H9 (cell line): ENCODE measurements around the gene MEF2A. TPM values are rescaled to one million over a fixed set of nuclear protein-coding genes. Genes with fewer than 3 reads are reported as not detected.

ENCODE experiments used
- DNase-seq: peaks from one replicate; pipeline ENCODE4 v3.0.0-alpha.2; 2017
- H2AFZ ChIP-seq: one replicate; pipeline ENCODE4 v1.6.1; 2013; ENCODE audit warnings: mild to moderate bottlenecking, low read length, control low read depth, moderate library complexity
- H2AK5ac ChIP-seq: 2 replicates; pipeline ENCODE4 v1.6.1; 2013; ENCODE audit warnings: low read length, control low read depth, mixed read lengths; ENCODE audit not compliant: insufficient read length
- H2BK120ac ChIP-seq: one replicate; pipeline ENCODE4 v1.6.1; 2013; ENCODE audit warnings: low read depth, mild to moderate bottlenecking, low read length, control low read depth, inconsistent platforms; ENCODE audit not compliant: poor library complexity, severe bottlenecking
- H2BK12ac ChIP-seq: 2 replicates; pipeline ENCODE4 v1.6.1; 2013; ENCODE audit warnings: low read length, control low read depth, mixed read lengths, low read depth; ENCODE audit not compliant: insufficient read length
- H2BK15ac ChIP-seq: 2 replicates; pipeline ENCODE4 v1.6.1; 2013; ENCODE audit warnings: low read depth, low read length, control low read depth
- H2BK20ac ChIP-seq: one replicate; pipeline ENCODE4 v1.6.1; 2013; ENCODE audit warnings: low read depth, mild to moderate bottlenecking, low read length, control low read depth, inconsistent platforms; ENCODE audit not compliant: poor library complexity, severe bottlenecking
- H2BK5ac ChIP-seq: 2 replicates; pipeline ENCODE4 v1.6.1; 2013; ENCODE audit warnings: low read length, control low read depth, mixed read lengths; ENCODE audit not compliant: insufficient read length
- H3K14ac ChIP-seq: 2 replicates; pipeline ENCODE4 v1.6.1; 2013; ENCODE audit warnings: low read length, control low read depth; ENCODE audit not compliant: insufficient read depth
- H3K18ac ChIP-seq: 2 replicates; pipeline ENCODE4 v1.6.1; 2013; ENCODE audit warnings: low read depth, mild to moderate bottlenecking, mixed read lengths, low read length, control low read depth; ENCODE audit not compliant: insufficient read length
- H3K23ac ChIP-seq: 2 replicates; pipeline ENCODE4 v1.6.1; 2013; ENCODE audit warnings: low read length, control low read depth, mixed read lengths, low read depth; ENCODE audit not compliant: insufficient read length
- H3K23me2 ChIP-seq: 2 replicates; pipeline ENCODE4 v1.6.1; 2013; ENCODE audit warnings: low read depth, mild to moderate bottlenecking, mixed read lengths, low read length, control low read depth; ENCODE audit not compliant: insufficient read length, poor library complexity, severe bottlenecking
- H3K27ac ChIP-seq: 2 replicates; pipeline ENCODE4 v1.5.1; 2013; ENCODE audit warnings: low read length, control low read depth, mixed read lengths, low read depth; ENCODE audit not compliant: insufficient read length
- H3K27me3 ChIP-seq: 2 replicates; pipeline ENCODE4 v1.6.1; 2013; ENCODE audit warnings: low read length, control low read depth, inconsistent platforms; ENCODE audit not compliant: insufficient read depth
- H3K4ac ChIP-seq: 2 replicates; pipeline ENCODE4 v1.6.1; 2013; ENCODE audit warnings: low read depth, mild to moderate bottlenecking, control low read depth, inconsistent platforms, low read length, moderate library complexity
- H3K4me1 ChIP-seq: 2 replicates; pipeline ENCODE4 v1.6.1; 2013; ENCODE audit warnings: low read length, control low read depth, inconsistent platforms; ENCODE audit not compliant: insufficient read depth
- H3K4me2 ChIP-seq: 2 replicates; pipeline ENCODE4 v1.6.1; 2013; ENCODE audit warnings: low read length, control low read depth, mixed read lengths; ENCODE audit not compliant: insufficient read length, insufficient read depth
- H3K56ac ChIP-seq: 2 replicates; pipeline ENCODE4 v1.6.1; 2013; ENCODE audit warnings: low read depth, mild to moderate bottlenecking, mixed read lengths, low read length, control low read depth; ENCODE audit not compliant: insufficient read length
- H3K79me1 ChIP-seq: 2 replicates; pipeline ENCODE4 v1.6.1; 2013; ENCODE audit warnings: low read depth, mild to moderate bottlenecking, moderate library complexity, low read length, control low read depth, inconsistent platforms; ENCODE audit not compliant: insufficient read depth, poor library complexity, severe bottlenecking
- H3K79me2 ChIP-seq: 2 replicates; pipeline ENCODE4 v1.6.1; 2013; ENCODE audit warnings: low read length, control low read depth, inconsistent platforms; ENCODE audit not compliant: insufficient read depth
- H3K9ac ChIP-seq: 2 replicates; pipeline ENCODE4 v1.6.1; 2013; ENCODE audit warnings: low read length, control low read depth, mixed read lengths; ENCODE audit not compliant: insufficient read length; ENCODE audit errors: extremely low read depth
- H3K9me3 ChIP-seq: one replicate; pipeline ENCODE4 v1.6.1; 2013; ENCODE audit warnings: low read depth, low read length, inconsistent platforms; ENCODE audit not compliant: control insufficient read depth
- H3T11ph ChIP-seq: one replicate; pipeline ENCODE4 v1.6.1; 2013; ENCODE audit warnings: mild to moderate bottlenecking, low read length, control low read depth, inconsistent platforms
- H4K20me1 ChIP-seq: one replicate; pipeline ENCODE4 v1.6.1; 2013; ENCODE audit not compliant: control insufficient read depth, insufficient read length, insufficient read depth
- H4K5ac ChIP-seq: 2 replicates; pipeline ENCODE4 v1.6.1; 2013; ENCODE audit warnings: low read depth, mild to moderate bottlenecking, mixed read lengths, low read length, control low read depth; ENCODE audit not compliant: insufficient read length
- H4K8ac ChIP-seq: replicated peaks from 2 replicates; pipeline ENCODE4 v1.6.1; 2013; ENCODE audit warnings: low read length, control low read depth, mixed read lengths, low read depth; ENCODE audit not compliant: insufficient read length
- H4K91ac ChIP-seq: 2 replicates; pipeline ENCODE4 v1.6.1; 2013; ENCODE audit warnings: low read depth, mild to moderate bottlenecking, moderate library complexity, mixed read lengths, low read length, control low read depth; ENCODE audit not compliant: insufficient read length
- H3K27ac Mint-ChIP-seq, 3 experiments: 2 replicates in 2 of 3; 3 replicates in 1 of 3; pipeline ENCODE4 v1.8.0; 2020 to 2021; ENCODE audit warnings: mixed read lengths in 3 of 3, mild to moderate bottlenecking in 1 of 3, moderate library complexity in 1 of 3
- H3K27me3 Mint-ChIP-seq: 2 replicates; pipeline ENCODE4 v1.8.0; 2021; ENCODE audit warnings: low read depth, mild to moderate bottlenecking, moderate library complexity, mixed read lengths
- H3K36me3 Mint-ChIP-seq, 3 experiments: 2 replicates in 2 of 3; 3 replicates in 1 of 3; pipeline ENCODE4 v1.8.0; 2020 to 2021; ENCODE audit warnings: low read depth in 3 of 3, mixed read lengths in 3 of 3; ENCODE audit not compliant: insufficient read depth in 1 of 3
- H3K4me1 Mint-ChIP-seq, 2 experiments: 2 replicates each; pipeline ENCODE4 v1.8.0; 2020; ENCODE audit warnings: mixed read lengths in 2 of 2
- H3K4me3 Mint-ChIP-seq, 2 experiments: 2 replicates in 1 of 2; 3 replicates in 1 of 2; pipeline ENCODE4 v1.8.0; 2020 to 2021; ENCODE audit warnings: mild to moderate bottlenecking in 2 of 2, mixed read lengths in 2 of 2, moderate library complexity in 1 of 2
- H3K9me3 Mint-ChIP-seq, 2 experiments: 2 replicates in 1 of 2; 3 replicates in 1 of 2; pipeline ENCODE4 v1.8.0; 2020; ENCODE audit warnings: mild to moderate bottlenecking in 2 of 2, mixed read lengths in 2 of 2, moderate library complexity in 1 of 2
- WGBS: extraction: QIAGEN DNeasy Blood & Tissue Kit; methylation state at CpG from one replicate; pipeline ENCODE4 v1.1.7; 2013; ENCODE audit warnings: missing lambda C conversion rate, low lambda C conversion rate, mixed read lengths; ENCODE audit not compliant: insufficient read length; ENCODE audit errors: extremely low coverage; 5-methylcytosine and 5-hydroxymethylcytosine counted together
- total RNA-seq: library from RNA; stranded (reverse); gene quantifications from 2 replicates; pipeline ENCODE4 v1.2.1, GENCODE V29; 2021
- TF ChIP-seq, protein P1 (sequence below): fragments of 200-600 bp; sonication (generic); conservative IDR thresholded peaks from 3 replicates; pipeline ENCODE4 v1.8.0; 2021; ENCODE audit warnings: antibody characterized with exemption, mild to moderate bottlenecking

The MEF2A gene
- total RNA-seq, 1 experiment from 2014 or later = 20.7 TPM

DNA sequence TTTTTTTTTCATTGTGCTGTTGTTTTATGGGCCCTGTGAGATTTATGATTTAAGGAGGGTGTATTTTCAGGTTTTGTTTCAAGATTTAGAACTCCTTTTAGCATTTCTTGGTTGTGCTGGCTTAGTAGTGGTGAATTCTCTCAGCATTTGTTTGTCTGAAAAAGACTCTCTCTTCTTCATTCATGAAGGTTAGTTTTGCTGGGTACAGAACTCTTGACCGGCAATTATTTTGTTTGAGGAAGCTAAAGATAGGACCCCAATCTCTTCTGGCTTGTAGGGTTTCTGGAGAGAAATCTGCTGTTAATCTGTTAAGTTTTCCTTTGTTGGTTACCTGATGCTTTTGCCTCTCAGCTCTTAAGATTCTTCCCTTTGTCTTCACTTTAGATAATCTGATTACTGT is 120.5 kb downstream of the MEF2A start:
- H3K14ac ChIP-seq = no peak overlapping the region
- Mint-ChIP-seq H3K4me3 (no peak overlapping the region), H3K27ac (no peak overlapping the region), H3K4me1 (no peaks in the 10 kb centered on the region), H3K27me3 (no peaks in the 10 kb centered on the region; the same call in 1 of the 2 replicates), H3K36me3 (peaks cover 31 to 66% (median 48%) of the 10 kb centered on the region in 3 experiments), H3K9me3 (peaks cover 17 to 21% of the 10 kb centered on the region in 2 experiments)
- H3K23ac ChIP-seq = no peak overlapping the region
- H2BK5ac ChIP-seq = no peak overlapping the region
- H2BK20ac ChIP-seq = no peak overlapping the region
- DNase-seq = no peak
- H3K9ac ChIP-seq = no peak overlapping the region
- no peak overlapping the region for H2AFZ ChIP-seq
- no peak overlapping the region for H3T11ph ChIP-seq
- H3K56ac ChIP-seq = no peak overlapping the region
- no peak overlapping the region for H4K8ac ChIP-seq
- H4K5ac ChIP-seq = no peak overlapping the region
- no peak overlapping the region for H2BK15ac ChIP-seq
- H4K20me1 ChIP-seq = no peaks in the 10 kb centered on the region
- H3K18ac ChIP-seq = no peak overlapping the region
- WGBS = no CpG with 5 or more reads among the region's 1 CpG
- H3K23me2 ChIP-seq = no peaks in the 10 kb centered on the region
- TF ChIP-seq, protein P1, sequence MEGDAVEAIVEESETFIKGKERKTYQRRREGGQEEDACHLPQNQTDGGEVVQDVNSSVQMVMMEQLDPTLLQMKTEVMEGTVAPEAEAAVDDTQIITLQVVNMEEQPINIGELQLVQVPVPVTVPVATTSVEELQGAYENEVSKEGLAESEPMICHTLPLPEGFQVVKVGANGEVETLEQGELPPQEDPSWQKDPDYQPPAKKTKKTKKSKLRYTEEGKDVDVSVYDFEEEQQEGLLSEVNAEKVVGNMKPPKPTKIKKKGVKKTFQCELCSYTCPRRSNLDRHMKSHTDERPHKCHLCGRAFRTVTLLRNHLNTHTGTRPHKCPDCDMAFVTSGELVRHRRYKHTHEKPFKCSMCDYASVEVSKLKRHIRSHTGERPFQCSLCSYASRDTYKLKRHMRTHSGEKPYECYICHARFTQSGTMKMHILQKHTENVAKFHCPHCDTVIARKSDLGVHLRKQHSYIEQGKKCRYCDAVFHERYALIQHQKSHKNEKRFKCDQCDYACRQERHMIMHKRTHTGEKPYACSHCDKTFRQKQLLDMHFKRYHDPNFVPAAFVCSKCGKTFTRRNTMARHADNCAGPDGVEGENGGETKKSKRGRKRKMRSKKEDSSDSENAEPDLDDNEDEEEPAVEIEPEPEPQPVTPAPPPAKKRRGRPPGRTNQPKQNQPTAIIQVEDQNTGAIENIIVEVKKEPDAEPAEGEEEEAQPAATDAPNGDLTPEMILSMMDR = no peak
- H4K91ac ChIP-seq = no peak overlapping the region
- no peak overlapping the region for H2AK5ac ChIP-seq
- H2BK12ac ChIP-seq = no peak overlapping the region
- no peaks in the 10 kb centered on the region for H3K79me2 ChIP-seq
- no peaks in the 10 kb centered on the region for H3K79me1 ChIP-seq
- H3K9me3 ChIP-seq = no peaks in the 10 kb centered on the region
- H2BK120ac ChIP-seq = no peak overlapping the region
- no peak overlapping the region for H3K4ac ChIP-seq
- H3K4me2 ChIP-seq = no peak overlapping the region
- H3K4me1 ChIP-seq = no peaks in the 10 kb centered on the region
- H3K27me3 ChIP-seq = no peaks in the 10 kb centered on the region
- H3K27ac ChIP-seq = no peak overlapping the region
